Daoy (cell line): ENCODE results near the gene RASAL1. TPM values are rescaled to one million over a fixed set of nuclear protein-coding genes. Genes with fewer than 3 reads are reported as not detected.

Experiments used
- DNase-seq: peaks from one replicate; pipeline ENCODE4 v3.0.0-alpha.2; 2015; ENCODE audit warnings: low read depth
- total RNA-seq: library from RNA; depleted of rRNA; stranded (reverse); fragments of >200 nt; shearing (Covaris generic); gene quantifications from 2 replicates; pipeline ENCODE4 v1.2.3, GENCODE V29; 2014

The RASAL1 gene
- total RNA-seq, 1 experiment from 2014 or later: 0.06 TPM

- DNase-seq: no peak
Observed at GRCh38 chr12:113097716-113098440, 37.7 kb downstream of the RASAL1 start.

GRCh38 chr12:113096675-113097461 is 38.7 kb downstream of the RASAL1 start:
- DNase-seq: no peak

- DNase-seq: no peak
Observed at GRCh38 chr12:113095405-113095804, 40.2 kb downstream of the RASAL1 start.

GRCh38 chr12:113094738-113095137 is 40.8 kb downstream of the RASAL1 start:
- DNase-seq: no peak

- no peak for DNase-seq
Observed at GRCh38 chr12:113093409-113094101, 42.0 kb downstream of the RASAL1 start.

GRCh38 chr12:113092607-113093408 is 42.8 kb downstream of the RASAL1 start:
- peak; percentile 33 for DNase-seq

GRCh38 chr12:113091506-113091905 is 44.1 kb downstream of the RASAL1 start:
- DNase-seq: no peak

- peak; percentile 47 for DNase-seq
Observed at GRCh38 chr12:113090740-113091139, 44.8 kb downstream of the RASAL1 start.

- no peak for DNase-seq
Observed at GRCh38 chr12:113089839-113090238, 45.7 kb downstream of the RASAL1 start.

- no peak for DNase-seq
Observed at GRCh38 chr12:113088971-113089756, 46.4 kb downstream of the RASAL1 start.

GRCh38 chr12:113088037-113088436 is 47.5 kb downstream of the RASAL1 start:
- no peak for DNase-seq

- DNase-seq: no peak
Observed at GRCh38 chr12:113087193-113087592, 48.4 kb downstream of the RASAL1 start.

- peak; percentile 80 for DNase-seq
Observed at GRCh38 chr12:113086249-113087164, 49.1 kb downstream of the RASAL1 start.

GRCh38 chr12:113083863-113084435 is 51.6 kb downstream of the RASAL1 start:
- no peak for DNase-seq

GRCh38 chr12:113082486-113083148 is 52.9 kb downstream of the RASAL1 start:
- DNase-seq: no peak

- DNase-seq: no peak
Observed at GRCh38 chr12:113081873-113082272, 53.7 kb downstream of the RASAL1 start.

- no peak for DNase-seq
Observed at GRCh38 chr12:113077859-113078255, 57.7 kb downstream of the RASAL1 start.

GRCh38 chr12:113077057-113077858 is 58.3 kb downstream of the RASAL1 start:
- no peak for DNase-seq
